ENCODE results near the gene PRRT2.

The PRRT2 gene

DNA sequence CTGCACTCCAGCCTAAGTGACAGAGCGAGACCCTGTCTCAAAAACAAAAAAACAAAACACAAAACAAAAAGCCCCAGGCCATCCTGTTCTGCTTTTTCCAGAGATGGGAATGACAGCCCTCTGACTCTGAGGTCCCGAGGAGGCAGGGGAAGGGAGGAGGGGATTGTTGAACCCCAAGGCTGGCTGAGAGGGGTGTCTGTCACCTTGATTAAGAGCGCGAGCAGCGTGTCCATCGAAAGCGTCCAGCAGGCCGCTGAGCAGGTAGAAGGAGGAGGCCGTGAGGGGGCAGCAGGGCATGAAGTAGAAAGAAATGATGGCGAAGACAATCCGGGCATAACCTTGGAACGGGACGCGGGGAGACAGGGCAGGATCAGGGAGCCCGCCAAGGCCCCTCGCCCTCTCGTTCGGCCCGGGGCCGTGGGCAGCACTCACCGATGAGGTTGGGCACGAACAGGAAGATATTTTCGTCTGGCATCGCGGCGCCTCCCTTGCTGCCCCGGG, 50.4 kb downstream of the PRRT2 start:
- no peak for DNase-seq (ENCODE audit: low read depth in 2 of 2)

DNA sequence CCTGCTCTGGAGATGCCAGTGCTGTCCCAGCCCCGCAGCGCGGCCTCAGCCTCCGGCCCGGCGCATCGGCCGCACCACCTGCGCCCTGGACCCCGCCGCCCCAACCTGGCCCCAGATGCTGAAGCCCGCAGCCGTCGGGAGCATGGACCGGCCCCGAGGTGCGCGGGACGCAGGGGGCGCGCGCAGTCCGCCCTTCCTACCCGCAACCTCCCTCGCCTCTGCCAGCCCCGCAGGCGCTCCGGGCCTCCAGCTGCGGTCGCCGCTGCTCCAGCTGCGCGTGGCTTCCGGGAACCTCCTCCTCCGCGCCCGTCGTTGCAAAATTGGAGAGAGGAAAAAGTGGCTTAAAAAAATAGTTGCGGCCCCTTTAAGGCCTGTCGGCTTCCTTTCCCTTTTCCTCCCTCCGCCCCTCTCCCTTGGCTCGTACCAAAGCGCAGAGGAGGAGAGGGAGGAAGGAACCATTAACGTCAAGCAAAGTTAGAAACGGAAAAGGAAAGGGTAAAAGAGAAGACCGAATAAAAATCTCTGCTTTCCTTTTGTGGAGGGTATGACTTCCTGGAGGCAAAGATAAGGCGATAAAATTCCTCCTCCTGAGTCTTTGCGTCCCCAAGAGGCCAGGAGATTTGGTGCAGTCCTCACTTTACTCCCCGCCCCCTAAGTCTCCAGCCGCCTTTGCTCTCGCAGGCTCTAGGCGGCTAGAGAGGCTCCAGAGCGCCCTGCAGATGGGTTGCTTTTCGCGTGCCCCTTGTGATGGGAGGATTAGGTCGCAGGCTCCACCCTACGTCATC, 51.1 kb downstream of the PRRT2 start, which contains the start of gene CDIPT:
Gene CDIPT (minus strand): TSS at position 343 of the 785 bp plus-strand sequence. CDS start 369 bp downstream, outside the sequence.
- DNase-seq (ENCODE audit: low read depth in 2 of 2) = peak; percentile 83 to 90

DNA sequence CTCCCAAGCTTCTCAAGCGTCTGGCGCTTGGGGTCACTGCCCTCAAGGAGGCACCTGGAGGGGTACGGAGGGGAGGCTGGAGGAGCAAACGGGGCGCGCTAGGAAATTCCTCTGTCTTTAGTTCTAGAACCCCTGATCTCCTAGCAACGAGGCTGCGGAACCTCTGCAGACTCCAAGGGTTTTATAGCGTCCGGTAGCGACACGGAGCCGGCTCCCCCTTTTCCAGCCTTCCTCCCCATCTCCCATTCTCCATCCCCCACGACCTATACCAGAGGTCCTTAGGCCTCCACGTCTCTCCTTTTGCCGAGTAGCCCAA, 51.6 kb downstream of the PRRT2 start:
- DNase-seq (ENCODE audit: low read depth in 2 of 2) = no peak

DNA sequence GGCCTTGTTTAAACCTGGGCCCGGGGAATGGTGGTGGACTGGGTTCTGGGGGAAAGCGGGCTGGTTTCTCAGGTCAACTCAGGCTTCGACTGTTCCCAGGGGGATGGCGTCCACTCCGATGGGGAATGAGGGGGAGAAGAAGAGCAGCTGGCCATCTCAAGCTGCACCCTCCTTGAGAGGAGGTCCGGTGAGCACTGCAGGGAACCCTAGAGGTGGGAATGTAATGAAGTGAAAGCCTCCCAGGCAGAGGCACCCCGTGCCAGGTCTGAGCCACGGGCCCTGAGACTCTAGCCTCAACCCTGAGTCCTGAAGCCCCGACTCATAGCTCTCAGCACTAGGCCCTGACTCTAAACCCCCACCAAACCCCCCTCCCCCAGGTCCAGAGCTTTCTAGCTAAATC, 52.2 kb downstream of the PRRT2 start:
- no peak for DNase-seq (ENCODE audit: low read depth in 2 of 2)
